ENCODE measurements around the gene RASSF8.

GRCh38 chr12:25970916-25971653 lies 12.6 kb downstream of the RASSF8 start:
- TF ChIP-seq CTCF (IDR thresholded peaks at IDR 0.05; ENCODE audit: extremely low read depth in 1 of 2, insufficient read depth in 1 of 2, low read depth in 1 of 2, low read length in 2 of 2): peak in 1 of 2 donors; percentile 8
- no peak for TF ChIP-seq POLR2A (IDR thresholded peaks at IDR 0.05; ENCODE audit: low read depth, low read length)
- no peak for TF ChIP-seq POLR2AphosphoS5 (IDR thresholded peaks at IDR 0.05; ENCODE audit: insufficient read depth, low read depth, low read length)
- no peak for TF ChIP-seq EZH2 (IDR thresholded peaks at IDR 0.05; ENCODE audit: borderline replicate concordance, low read depth, low read length, severe bottlenecking)
- no peak for TF ChIP-seq MAX (IDR thresholded peaks at IDR 0.05; ENCODE audit: insufficient read depth, insufficient read length)
- no peak for TF ChIP-seq GATA2 (IDR thresholded peaks at IDR 0.05; ENCODE audit: insufficient read depth, insufficient read length, low read depth, low read length)
- no peak for TF ChIP-seq MYC (IDR thresholded peaks at IDR 0.05; ENCODE audit: low read depth, low read length)

Data from endothelial cell of umbilical vein (primary cell).